ENCODE measurements around the gene NTRK1. TPM values are rescaled to one million over a fixed set of nuclear protein-coding genes. Genes with fewer than 3 reads are reported as not detected.
A peak's percentile ranks its signal among the peaks of the same experiment; 100 is the strongest.

NTRK1 gene
- total RNA-seq, 1 donor from 2014 or later = 1.0 TPM

DNA sequence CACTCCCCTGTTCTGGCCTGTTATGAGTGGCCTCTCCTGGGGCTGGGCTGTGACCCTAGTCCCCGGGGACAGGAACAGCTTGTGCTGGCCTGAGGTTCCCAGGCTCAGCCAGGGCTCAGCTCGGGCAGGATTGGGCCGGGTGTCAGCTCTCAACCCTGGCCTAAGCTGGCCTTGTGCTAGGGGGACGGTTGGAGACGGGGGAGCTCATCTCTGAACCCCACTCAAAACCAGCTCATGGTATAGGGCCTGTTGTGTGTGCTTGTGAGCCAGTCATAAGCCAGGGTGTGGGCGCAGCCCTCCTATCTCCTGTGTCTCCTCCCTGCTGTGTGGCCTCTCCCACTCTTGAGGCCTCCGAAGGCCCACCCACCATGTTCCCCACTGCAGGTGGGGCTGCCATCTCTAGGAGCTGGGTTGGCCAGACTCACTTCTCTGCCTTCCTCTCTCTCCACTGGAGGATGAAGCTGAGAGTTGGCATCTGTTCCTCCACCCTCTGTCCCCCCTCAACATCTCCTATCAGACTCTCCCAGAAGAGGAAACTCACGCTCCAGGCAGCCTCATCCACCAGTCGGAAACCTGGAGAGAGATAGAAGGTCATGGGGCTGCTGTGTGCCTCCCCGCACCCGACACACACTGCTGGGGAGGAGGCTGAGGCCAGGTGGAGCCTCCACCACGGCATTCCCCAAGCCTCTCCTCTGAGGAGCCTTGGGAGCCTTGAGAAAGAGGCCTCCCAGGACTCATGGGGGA, 34.2 kb downstream of the NTRK1 start:
- Histone ChIP-seq H3K4me1 (peaks cover 78% of the 10 kb centered on the region), H3K27me3 (ENCODE audit: low read depth) (peaks cover 46% of the 10 kb centered on the region), H3K27ac (replicated peaks) (peak overlapping the region; percentile 94), H3K9me3 (replicated peaks) (no peaks in the 10 kb centered on the region), H3K4me3 (peak overlapping the region; percentile 72), H3K36me3 (no peaks in the 10 kb centered on the region)
- peak; percentile 72 for DNase-seq
- intact Hi-C loops (cut with micrococcal nuclease) = no loop called here
- TF ChIP-seq, protein P1, sequence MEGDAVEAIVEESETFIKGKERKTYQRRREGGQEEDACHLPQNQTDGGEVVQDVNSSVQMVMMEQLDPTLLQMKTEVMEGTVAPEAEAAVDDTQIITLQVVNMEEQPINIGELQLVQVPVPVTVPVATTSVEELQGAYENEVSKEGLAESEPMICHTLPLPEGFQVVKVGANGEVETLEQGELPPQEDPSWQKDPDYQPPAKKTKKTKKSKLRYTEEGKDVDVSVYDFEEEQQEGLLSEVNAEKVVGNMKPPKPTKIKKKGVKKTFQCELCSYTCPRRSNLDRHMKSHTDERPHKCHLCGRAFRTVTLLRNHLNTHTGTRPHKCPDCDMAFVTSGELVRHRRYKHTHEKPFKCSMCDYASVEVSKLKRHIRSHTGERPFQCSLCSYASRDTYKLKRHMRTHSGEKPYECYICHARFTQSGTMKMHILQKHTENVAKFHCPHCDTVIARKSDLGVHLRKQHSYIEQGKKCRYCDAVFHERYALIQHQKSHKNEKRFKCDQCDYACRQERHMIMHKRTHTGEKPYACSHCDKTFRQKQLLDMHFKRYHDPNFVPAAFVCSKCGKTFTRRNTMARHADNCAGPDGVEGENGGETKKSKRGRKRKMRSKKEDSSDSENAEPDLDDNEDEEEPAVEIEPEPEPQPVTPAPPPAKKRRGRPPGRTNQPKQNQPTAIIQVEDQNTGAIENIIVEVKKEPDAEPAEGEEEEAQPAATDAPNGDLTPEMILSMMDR (IDR thresholded peaks at IDR 0.05; ENCODE audit: borderline replicate concordance) = no peak

DNA sequence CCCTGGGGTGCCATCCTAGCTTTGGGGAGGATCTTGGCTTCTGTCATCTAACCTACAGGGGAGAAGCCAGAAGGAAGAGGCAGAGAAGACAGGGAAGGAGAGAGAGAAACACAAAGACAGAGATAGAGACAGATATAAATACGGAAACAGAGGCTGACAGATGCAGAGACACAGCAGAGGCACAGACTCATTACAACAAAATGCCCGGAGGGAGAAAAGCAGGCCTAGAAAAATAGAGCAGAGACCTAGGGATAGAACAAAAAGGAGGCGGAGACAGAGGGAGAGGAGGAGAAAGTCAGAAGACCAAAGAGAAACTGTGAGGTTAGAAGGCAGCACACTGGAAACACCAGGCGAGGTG, 34.8 kb downstream of the NTRK1 start:
- Histone ChIP-seq H3K4me3 (peak overlapping the region; percentile 72), H3K4me1 (peaks cover 84% of the 10 kb centered on the region), H3K9me3 (replicated peaks) (no peaks in the 10 kb centered on the region), H3K27ac (replicated peaks) (peak overlapping the region; percentile 94), H3K36me3 (no peaks in the 10 kb centered on the region), H3K27me3 (ENCODE audit: low read depth) (peaks cover 48% of the 10 kb centered on the region)
- intact Hi-C loops (cut with micrococcal nuclease) = no loop called here
- TF ChIP-seq, protein P1 (IDR thresholded peaks at IDR 0.05; ENCODE audit: borderline replicate concordance) = no peak
- no peak for DNase-seq

DNA sequence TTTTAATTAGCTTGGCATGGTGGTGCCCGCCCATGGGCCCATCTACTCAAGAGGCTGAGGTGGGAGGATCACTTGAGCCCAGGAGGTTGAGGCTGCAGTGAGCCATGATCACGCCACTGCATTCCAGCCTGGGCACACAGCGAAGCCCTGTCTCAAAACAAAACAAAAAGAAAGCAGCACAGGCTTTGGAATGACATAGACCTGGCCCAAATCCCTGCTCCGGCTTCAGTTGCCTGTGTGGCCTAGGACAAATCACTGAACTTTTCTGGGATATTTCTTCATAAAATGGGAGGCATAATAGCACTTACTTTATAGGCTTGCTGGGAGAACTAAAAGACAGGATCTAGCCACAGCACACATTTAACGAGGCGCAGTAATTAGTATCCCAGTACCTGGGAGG, 35.3 kb downstream of the NTRK1 start:
- Histone ChIP-seq H3K27ac (replicated peaks) (peak overlapping the region; percentile 94), H3K4me1 (peaks cover 89% of the 10 kb centered on the region), H3K9me3 (replicated peaks) (no peaks in the 10 kb centered on the region), H3K27me3 (ENCODE audit: low read depth) (peaks cover 51% of the 10 kb centered on the region), H3K4me3 (peak overlapping the region; percentile 72), H3K36me3 (no peaks in the 10 kb centered on the region)
- TF ChIP-seq, protein P1 (IDR thresholded peaks at IDR 0.05; ENCODE audit: borderline replicate concordance) = no peak
- intact Hi-C loops (cut with micrococcal nuclease) = no loop called here
- DNase-seq = no peak

DNA sequence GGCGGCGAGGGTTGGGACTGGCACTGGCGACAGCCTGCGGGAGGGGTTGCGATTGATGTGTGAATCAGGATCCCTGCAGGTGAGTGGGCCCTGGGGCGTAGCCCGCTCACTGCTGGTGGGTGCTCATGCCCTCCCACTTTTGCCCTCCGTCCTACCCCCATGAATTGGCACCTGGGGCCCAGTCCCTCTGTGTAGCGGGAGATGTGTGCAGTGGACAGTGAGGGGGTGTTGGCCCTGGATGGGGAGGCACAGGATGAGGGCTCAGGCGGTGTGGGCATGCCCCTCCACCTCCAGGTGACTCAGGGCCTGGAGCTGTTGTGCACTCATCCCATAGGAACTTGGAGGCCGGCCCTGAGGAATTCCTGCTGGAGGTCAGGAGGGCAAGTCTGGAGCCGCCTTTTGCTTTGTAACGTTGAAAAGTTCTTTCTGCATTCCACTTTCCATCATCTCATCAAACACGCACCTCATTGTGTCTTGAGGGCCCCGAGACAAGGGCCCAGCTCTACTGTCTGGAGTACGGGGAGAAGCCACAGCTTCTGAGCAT, 35.9 kb downstream of the NTRK1 start:
- peaks cover 95% of the 10 kb centered on the region for H3K4me1 ChIP-seq
- peaks cover 51% of the 10 kb centered on the region for H3K27me3 ChIP-seq (ENCODE audit: low read depth)
- intact Hi-C loops (cut with micrococcal nuclease) = no loop called here
- no peaks in the 10 kb centered on the region for H3K9me3 ChIP-seq (replicated peaks)
- DNase-seq = no peak
- TF ChIP-seq, protein P1 (IDR thresholded peaks at IDR 0.05; ENCODE audit: borderline replicate concordance) = no peak
- no peaks in the 10 kb centered on the region for H3K36me3 ChIP-seq
- H3K4me3 ChIP-seq = peak overlapping the region; percentile 72
- peak overlapping the region; percentile 94 for H3K27ac ChIP-seq (replicated peaks)

DNA sequence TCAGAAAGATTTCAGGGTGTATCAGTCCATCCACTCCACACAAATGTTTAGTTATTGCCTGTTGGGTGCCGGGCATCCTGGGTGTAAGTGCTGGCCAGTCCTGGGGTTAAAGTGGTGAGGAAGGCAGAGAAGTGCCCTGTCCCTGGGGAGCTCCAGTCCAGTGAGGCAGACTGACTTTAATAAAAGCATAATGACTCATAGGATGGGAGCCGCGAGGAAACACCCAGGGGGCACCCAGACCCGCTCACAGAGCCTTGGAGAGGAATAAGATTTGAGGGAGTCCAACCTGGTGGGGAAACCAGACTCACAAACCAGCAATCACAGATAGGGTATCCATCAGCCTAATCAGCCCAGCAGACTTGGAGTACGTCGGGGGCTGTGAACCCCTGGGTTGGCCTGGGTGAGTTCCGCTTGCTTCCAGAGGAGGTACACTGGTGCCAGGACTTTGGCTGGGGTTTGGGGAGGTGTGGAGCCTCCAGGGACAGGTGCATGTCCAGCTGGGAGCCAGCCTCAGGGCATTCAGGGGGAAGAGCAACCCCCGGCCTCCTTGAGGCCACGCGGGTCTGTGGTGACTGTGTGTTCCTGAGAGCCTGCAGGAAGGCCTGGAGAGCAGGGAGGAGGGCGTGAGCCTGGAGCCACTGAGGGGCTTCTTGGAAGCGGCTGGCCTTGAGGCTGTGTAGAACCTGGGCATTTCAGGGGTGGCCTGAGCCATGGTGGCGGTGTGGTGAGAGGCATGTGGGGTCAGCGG, 36.6 kb downstream of the NTRK1 start:
- peaks cover 51% of the 10 kb centered on the region for H3K27me3 ChIP-seq (ENCODE audit: low read depth)

More for the DNA sequence above, 36.6 kb downstream of the NTRK1 start:
- H3K27ac ChIP-seq (replicated peaks) = peak overlapping the region; percentile 94
- no peaks in the 10 kb centered on the region for H3K36me3 ChIP-seq
- intact Hi-C loops (cut with micrococcal nuclease) = no loop called here
- peaks cover 99% of the 10 kb centered on the region for H3K4me1 ChIP-seq
- DNase-seq = no peak
- TF ChIP-seq, protein P1 (IDR thresholded peaks at IDR 0.05; ENCODE audit: borderline replicate concordance) = no peak
- no peaks in the 10 kb centered on the region for H3K9me3 ChIP-seq (replicated peaks)
- peak overlapping the region; percentile 72 for H3K4me3 ChIP-seq

All from left ventricle myocardium inferior (tissue), 1 donor.